ENCODE measurements around the gene UBE2H. TPM values are rescaled to one million over a fixed set of nuclear protein-coding genes. Genes with fewer than 3 reads are reported as not detected.

UBE2H gene
- total RNA-seq, 2 donors from 2014 or later: 24.9 to 45.2 TPM

DNA sequence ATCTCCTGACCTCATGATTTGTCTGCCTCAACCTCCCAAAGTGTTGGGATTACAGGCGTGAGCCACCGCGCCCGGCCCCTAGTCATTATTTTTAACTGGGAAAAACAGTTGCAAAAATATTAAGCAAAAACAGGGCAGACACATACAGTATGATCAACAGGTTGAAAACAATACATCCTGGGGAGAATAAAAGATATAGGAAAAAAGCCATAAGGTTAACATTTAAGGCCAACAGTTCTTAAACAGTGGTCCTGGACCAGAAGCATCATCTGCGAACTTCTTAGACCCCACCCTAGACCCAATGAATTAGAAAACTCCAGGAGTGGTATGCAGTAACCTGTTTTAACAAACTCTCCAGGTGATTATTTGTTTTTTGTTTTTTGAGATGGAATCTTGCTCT is 6.5 kb downstream of the UBE2H start:
- ATAC-seq (no peak), DNase-seq (ENCODE audit: low spot score) (no peak)
- Mint-ChIP-seq H3K27me3 (no peaks in the 10 kb centered on the region), H3K27ac (no peak overlapping the region), H3K9me3 (no peaks in the 10 kb centered on the region), H3K4me3 (no peak overlapping the region), H3K36me3 (no peaks in the 10 kb centered on the region), H3K4me1 (ENCODE audit: low read depth in 2 of 2) (peaks cover 5 to 9% of the 10 kb centered on the region in 2 donors)

DNA sequence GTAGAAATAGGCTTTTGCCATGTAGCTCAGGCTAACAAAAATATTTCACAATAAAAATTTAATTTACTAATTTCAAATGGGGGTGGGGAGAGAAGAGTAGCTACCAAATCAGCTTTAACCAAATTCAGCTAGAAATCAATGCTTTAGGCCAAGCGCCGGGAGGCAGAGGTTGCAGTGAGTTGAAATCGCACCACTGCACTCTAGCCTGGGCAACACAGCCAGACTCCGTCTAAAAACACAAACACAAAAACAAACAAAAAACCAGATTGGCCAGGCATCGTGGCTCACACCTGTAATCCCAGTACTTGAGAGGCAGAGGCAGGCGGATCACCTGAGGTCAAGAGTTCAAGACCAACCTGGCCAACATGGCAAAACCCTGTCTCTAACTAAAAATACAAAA is 9.4 kb downstream of the UBE2H start:
- Mint-ChIP-seq H3K4me1 (ENCODE audit: low read depth in 2 of 2) (peaks cover 12 to 14% of the 10 kb centered on the region in 2 donors), H3K36me3 (no peaks in the 10 kb centered on the region), H3K4me3 (no peak overlapping the region), H3K27ac (no peak overlapping the region), H3K9me3 (no peaks in the 10 kb centered on the region), H3K27me3 (no peaks in the 10 kb centered on the region)
- ATAC-seq (no peak), DNase-seq (ENCODE audit: low spot score) (no peak)

DNA sequence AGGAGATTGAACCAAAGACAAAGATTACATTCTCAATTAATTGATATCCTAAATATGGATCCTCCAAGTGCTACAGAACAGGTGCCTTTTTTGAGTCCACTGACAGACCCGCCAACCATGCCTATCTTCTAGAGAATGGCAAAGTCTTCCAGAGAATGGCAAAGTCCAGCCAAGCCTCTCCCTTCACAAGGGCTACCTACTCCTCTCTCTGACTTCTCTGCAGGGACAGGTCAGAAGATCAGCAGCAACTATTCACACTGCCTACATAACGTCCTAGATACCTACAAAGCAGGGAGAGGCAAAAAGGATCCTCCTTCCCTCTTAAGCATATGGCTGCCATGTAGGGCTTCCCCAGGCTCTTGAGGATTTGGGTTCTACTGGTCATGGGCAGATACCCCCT is 12.4 kb downstream of the UBE2H start:
- ATAC-seq: no peak
- no peak overlapping the region for H3K27ac Mint-ChIP-seq
- H3K4me1 Mint-ChIP-seq (ENCODE audit: low read depth in 2 of 2): peaks cover 12 to 16% of the 10 kb centered on the region in 2 donors

DNA sequence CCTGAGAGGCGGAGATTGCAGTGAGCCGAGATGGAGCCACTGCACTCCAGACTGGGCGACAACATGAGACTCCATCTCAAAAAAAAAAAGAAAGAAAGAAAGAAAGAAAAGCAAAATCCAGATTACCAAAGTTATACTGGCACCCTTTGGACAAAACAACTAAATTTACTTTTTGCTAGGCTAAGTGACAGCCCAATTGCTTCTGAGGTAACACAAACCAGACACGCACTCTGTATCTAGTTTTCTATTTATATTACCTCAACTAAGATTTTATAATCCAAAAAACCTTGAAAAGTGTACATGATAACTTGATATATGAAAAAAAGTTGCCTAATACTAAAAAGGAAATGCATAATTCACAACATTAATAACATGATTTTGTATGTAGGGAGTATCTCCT is 12.9 kb downstream of the UBE2H start:
- Mint-ChIP-seq H3K36me3 (no peaks in the 10 kb centered on the region), H3K9me3 (no peaks in the 10 kb centered on the region), H3K4me3 (no peak overlapping the region), H3K27ac (no peak overlapping the region), H3K27me3 (no peaks in the 10 kb centered on the region), H3K4me1 (ENCODE audit: low read depth in 2 of 2) (peaks cover 7 to 14% of the 10 kb centered on the region in 2 donors)
- ATAC-seq (no peak), DNase-seq (ENCODE audit: low spot score) (no peak)

More for the DNA sequence above, 12.4 kb downstream of the UBE2H start:
- Mint-ChIP-seq H3K27me3 (no peaks in the 10 kb centered on the region), H3K9me3 (no peaks in the 10 kb centered on the region), H3K36me3 (no peaks in the 10 kb centered on the region), H3K4me3 (no peak overlapping the region)
- no peak for DNase-seq (ENCODE audit: low spot score)

DNA sequence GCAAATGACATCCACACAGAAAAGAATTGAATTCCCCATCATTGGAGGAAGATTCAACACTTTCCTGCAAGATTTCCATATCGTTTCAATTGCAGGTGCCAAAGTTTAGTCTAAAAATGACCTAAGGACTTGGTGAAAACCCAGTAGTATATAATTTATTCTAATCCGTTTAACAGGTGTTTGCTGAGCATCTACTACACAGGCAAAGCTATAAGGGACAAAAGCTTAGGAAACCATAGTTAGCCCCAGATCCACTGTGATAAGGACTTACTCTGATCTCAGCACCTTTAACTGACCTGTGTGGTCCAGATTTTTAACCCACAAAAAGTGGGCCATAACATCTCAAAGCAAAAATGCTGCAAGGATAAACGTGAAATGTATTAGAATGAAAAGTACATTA is 19.1 kb downstream of the UBE2H start:
- no peaks in the 10 kb centered on the region for H3K27me3 Mint-ChIP-seq
- peaks cover 6% of the 10 kb centered on the region for H3K36me3 Mint-ChIP-seq
- no peak overlapping the region for H3K4me3 Mint-ChIP-seq
- DNase-seq (ENCODE audit: low spot score): no peak
- no peak overlapping the region for H3K27ac Mint-ChIP-seq
- no peak for ATAC-seq
- H3K9me3 Mint-ChIP-seq: no peaks in the 10 kb centered on the region
- peaks cover 6% of the 10 kb centered on the region in 2 donors for H3K4me1 Mint-ChIP-seq (ENCODE audit: low read depth in 2 of 2)

DNA sequence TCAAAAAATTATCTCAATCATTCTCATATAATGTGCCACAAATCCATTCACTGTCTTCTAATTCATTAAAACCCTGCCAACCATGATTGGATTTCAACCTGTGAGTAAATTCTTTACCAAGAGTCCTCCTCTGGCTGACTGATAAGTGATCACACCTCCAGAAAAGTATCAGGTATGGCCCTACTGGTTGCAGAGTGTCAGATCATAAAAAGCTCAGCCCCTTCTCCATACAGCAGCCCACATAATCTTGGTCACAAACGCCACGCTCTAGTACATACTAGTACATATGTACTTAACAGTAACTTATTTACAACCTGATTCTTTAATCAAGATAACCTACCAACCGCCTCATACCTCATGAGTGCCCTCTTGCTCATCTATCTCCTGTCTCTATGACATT is 26.1 kb downstream of the UBE2H start:
- Mint-ChIP-seq H3K27me3 (no peaks in the 10 kb centered on the region), H3K4me1 (ENCODE audit: low read depth in 2 of 2) (peaks cover 17 to 22% of the 10 kb centered on the region in 2 donors), H3K9me3 (no peaks in the 10 kb centered on the region), H3K36me3 (peaks cover 6% of the 10 kb centered on the region), H3K27ac (peak overlapping the region in 1 of 2 donors; percentile 6), H3K4me3 (no peak overlapping the region)
- no peak for ATAC-seq
- no peak for DNase-seq (ENCODE audit: low spot score)

DNA sequence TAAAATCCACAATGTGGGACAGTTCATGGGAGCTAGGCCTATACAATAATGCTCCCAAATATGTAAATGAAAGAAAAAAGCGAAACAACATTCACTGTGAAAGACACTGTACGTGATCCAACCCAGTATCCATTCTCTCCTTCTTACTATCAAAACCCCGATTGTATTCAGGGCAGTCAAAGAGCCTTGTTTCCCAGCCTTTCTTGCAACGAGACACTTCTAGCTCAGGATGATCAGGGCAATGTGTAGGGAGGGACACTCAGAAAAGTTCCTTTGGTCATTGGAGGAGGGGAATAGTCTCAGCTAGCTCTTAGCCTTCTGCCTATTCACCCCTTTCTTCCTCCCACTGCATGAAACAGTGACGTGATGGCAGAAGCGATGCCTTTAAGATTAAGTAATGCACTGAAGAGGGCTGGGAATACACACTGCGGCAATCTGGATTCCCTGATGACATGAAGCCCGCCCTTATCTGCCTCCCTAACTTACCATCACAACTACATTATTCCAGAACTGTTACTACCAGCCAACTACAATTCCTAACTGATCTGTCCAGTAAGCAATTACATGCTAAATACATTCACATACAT is 27.3 kb downstream of the UBE2H start:
- Mint-ChIP-seq H3K36me3 (peaks cover 6% of the 10 kb centered on the region), H3K9me3 (no peaks in the 10 kb centered on the region), H3K4me1 (ENCODE audit: low read depth in 2 of 2) (peaks cover 17 to 22% of the 10 kb centered on the region in 2 donors), H3K4me3 (no peak overlapping the region), H3K27me3 (no peaks in the 10 kb centered on the region), H3K27ac (no peak overlapping the region)
- ATAC-seq: no peak
- DNase-seq (ENCODE audit: low spot score): no peak

DNA sequence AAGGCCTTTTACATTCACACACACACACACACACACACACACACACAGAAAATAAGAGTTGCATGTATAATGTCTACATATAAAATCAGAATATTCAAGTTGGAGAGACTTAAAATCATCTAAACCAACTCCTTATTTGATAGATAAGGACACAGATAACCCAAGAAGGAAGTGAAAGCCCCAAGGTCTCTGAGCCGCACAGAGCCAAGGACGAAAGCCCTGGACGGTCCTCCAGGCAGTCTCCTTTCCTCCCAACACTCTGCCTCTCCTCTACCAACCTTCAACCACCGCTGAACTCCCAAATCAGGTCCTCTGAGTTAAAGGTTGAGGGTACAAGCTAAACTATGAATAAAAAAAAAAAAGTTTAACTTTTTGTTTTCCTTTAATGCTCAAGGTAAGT is 28.2 kb downstream of the UBE2H start:
- ATAC-seq (no peak), DNase-seq (ENCODE audit: low spot score) (no peak)
- Mint-ChIP-seq H3K4me3 (no peak overlapping the region), H3K27me3 (no peaks in the 10 kb centered on the region), H3K27ac (no peak overlapping the region), H3K36me3 (peaks cover 6% of the 10 kb centered on the region), H3K4me1 (ENCODE audit: low read depth in 2 of 2) (peaks cover 18 to 23% of the 10 kb centered on the region in 2 donors), H3K9me3 (no peaks in the 10 kb centered on the region)

DNA sequence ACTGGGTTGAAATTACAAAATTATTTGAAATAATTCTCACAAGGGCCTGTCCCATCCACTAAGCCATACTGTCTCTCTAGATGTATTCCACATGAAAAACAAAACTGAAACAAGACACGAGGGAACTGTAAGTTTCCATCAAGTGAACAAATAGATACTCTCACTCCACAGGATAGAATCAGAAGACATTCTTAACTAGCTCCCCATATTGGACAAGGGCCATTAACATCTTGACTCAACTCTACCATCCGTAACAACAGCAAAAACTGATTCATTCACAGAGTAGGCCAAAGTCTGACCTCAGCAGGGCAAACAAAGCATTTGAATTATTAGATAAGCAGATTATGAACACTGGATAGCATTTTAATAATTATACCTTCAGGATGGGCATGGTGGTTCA is 29.1 kb downstream of the UBE2H start:
- DNase-seq (ENCODE audit: low spot score): no peak
- H3K27me3 Mint-ChIP-seq: no peaks in the 10 kb centered on the region
- no peaks in the 10 kb centered on the region for H3K36me3 Mint-ChIP-seq
- H3K4me3 Mint-ChIP-seq: no peak overlapping the region
- H3K9me3 Mint-ChIP-seq: no peaks in the 10 kb centered on the region
- H3K4me1 Mint-ChIP-seq (ENCODE audit: low read depth in 2 of 2): peaks cover 19 to 23% of the 10 kb centered on the region in 2 donors
- peak overlapping the region in 1 of 2 donors; percentile 8 for H3K27ac Mint-ChIP-seq
- peak; percentile 49 to 70 for ATAC-seq

DNA sequence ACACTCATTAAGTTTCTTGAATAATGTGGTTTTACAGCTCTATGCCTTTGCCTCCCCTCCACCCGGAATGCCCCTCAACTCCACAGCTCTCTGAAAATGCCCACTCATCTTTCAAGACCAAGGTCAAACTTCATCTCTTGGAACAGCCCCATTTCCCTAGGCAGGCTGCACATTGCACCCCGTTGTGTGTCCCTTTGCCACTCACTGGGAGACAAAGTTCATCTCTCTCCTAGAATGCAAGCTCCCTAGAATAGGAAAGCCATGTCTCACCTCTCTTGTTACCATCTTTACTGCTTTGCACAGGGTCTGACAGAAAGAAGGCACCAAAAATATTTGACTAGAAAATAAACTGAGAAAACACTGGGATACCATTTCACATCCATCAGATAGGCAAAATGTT is 33.3 kb downstream of the UBE2H start:
- Mint-ChIP-seq H3K36me3 (no peaks in the 10 kb centered on the region), H3K9me3 (no peaks in the 10 kb centered on the region), H3K4me3 (no peak overlapping the region), H3K27ac (peak overlapping the region in 1 of 2 donors; percentile 36), H3K4me1 (ENCODE audit: low read depth in 2 of 2) (peaks cover 36 to 44% of the 10 kb centered on the region in 2 donors), H3K27me3 (no peaks in the 10 kb centered on the region)
- ATAC-seq: no peak
- no peak for DNase-seq (ENCODE audit: low spot score)

DNA sequence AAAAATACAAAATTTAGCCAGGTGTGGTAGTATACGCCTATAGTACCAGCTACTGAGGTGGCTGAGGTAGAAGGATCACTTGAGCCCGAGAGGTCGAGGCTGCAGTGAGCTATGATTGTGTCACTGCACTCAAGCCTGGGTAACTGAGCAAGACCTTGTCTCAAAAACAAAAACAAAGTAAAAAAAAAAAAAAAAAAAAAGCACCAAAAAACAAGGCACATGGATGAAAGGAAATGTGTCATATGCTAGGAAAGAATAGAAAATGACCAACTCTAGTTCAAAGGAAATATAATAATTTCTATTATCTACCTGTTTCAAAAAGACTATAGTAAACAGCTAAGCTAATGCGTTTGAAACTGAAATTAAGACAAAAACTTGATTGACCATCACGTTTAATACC is 33.8 kb downstream of the UBE2H start:
- Mint-ChIP-seq H3K4me1 (ENCODE audit: low read depth in 2 of 2) (peaks cover 38 to 40% of the 10 kb centered on the region in 2 donors), H3K4me3 (no peak overlapping the region), H3K36me3 (no peaks in the 10 kb centered on the region), H3K9me3 (no peaks in the 10 kb centered on the region), H3K27me3 (no peaks in the 10 kb centered on the region), H3K27ac (no peak overlapping the region)
- ATAC-seq (no peak), DNase-seq (ENCODE audit: low spot score) (no peak)

DNA sequence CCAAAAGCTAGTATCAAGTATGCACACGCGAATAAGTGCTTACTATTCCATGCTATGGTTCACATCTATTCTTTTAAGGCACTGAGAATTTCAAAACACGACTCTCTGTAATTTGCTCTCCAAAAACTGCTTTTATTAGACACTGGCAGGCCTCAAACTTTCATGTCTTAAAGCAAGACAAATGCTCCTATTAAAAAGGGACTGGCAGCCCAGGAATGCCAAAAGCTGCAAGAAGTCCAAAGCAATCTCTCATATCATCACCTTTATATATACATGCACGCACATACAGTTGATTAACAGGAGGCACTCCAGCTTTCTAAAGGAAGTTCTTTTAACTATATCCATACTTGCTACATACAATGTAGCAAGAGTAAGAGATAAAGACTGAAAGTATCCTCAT is 34.8 kb downstream of the UBE2H start:
- Mint-ChIP-seq H3K36me3 (no peaks in the 10 kb centered on the region), H3K27me3 (no peaks in the 10 kb centered on the region), H3K4me3 (no peak overlapping the region), H3K27ac (peak overlapping the region in 1 of 2 donors; percentile 16), H3K9me3 (no peaks in the 10 kb centered on the region), H3K4me1 (ENCODE audit: low read depth in 2 of 2) (peaks cover 37 to 40% of the 10 kb centered on the region in 2 donors)
- ATAC-seq (no peak), DNase-seq (ENCODE audit: low spot score) (no peak)

DNA sequence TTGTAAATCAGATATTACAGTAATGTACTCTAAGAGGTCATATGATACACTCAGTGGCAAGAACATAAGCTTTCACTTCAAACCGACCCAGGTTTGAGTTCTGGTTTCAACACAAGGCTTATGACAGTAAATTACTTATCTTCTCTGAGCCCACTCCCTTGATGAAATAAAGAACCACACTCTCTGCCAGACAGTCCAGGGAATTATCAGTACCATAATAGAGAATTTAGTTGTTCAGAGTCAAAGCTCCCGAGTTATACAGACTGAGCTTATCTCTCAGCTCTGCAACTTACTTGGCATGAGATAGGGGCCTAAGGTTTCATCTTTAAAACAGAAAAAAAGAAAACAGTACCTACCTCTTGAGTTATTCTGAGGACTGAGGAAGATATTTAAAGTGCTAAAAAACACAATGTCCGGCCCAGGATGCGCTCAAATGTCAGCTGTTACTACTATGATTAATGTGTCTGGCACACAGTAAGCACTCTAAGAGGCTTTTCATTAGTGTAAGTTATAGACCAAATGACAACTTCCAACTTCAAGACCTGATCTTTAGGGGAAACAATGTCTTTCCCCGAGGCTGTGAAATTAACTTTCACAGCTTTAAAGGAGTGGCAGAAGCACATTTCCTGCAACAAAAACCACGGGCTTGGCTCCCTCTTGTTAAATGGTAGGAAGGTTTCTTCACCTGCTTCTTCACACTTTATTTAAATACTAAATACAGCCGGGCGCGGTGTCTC is 38.1 kb downstream of the UBE2H start:
- ATAC-seq: peak; percentile 66 to 78
- Mint-ChIP-seq H3K4me3 (peak overlapping the region; percentile 58), H3K27ac (peak overlapping the region; percentile 66 to 89), H3K36me3 (no peaks in the 10 kb centered on the region), H3K27me3 (no peaks in the 10 kb centered on the region), H3K9me3 (no peaks in the 10 kb centered on the region), H3K4me1 (ENCODE audit: low read depth in 2 of 2) (peaks cover 42 to 50% of the 10 kb centered on the region in 2 donors)
- peak; percentile 60 for DNase-seq (ENCODE audit: low spot score)

DNA sequence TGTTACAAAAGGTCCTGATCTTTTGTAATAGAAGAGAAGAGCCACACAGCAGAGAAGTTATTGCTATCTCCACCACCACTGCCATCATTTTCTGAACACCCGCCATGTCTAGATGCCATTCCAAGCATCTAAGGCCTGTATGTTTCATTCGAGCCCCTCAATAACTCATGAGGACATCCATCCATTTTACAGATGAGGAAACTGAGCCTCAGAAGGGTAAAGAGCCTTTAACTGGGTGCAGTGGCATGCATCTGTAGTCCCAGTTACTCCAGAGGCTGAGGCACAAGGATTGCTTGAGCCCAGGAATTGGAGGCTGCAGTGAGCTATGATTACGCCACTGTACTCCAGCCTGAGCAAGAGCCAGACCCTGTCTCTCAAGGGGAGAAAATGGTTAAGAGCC is 39.3 kb downstream of the UBE2H start:
- H3K27me3 Mint-ChIP-seq: no peaks in the 10 kb centered on the region

More for the DNA sequence above, 39.3 kb downstream of the UBE2H start:
- DNase-seq (ENCODE audit: low spot score) (no peak), ATAC-seq (no peak)
- no peaks in the 10 kb centered on the region for H3K9me3 Mint-ChIP-seq
- H3K4me3 Mint-ChIP-seq: no peak overlapping the region
- no peak overlapping the region for H3K27ac Mint-ChIP-seq
- no peaks in the 10 kb centered on the region for H3K36me3 Mint-ChIP-seq
- H3K4me1 Mint-ChIP-seq (ENCODE audit: low read depth in 2 of 2): peaks cover 46 to 52% of the 10 kb centered on the region in 2 donors
